Measurements from ENCODE around the gene ISM2. TPM values are rescaled to one million over a fixed set of nuclear protein-coding genes. Genes with fewer than 3 reads are reported as not detected.

The ISM2 gene
- total RNA-seq, 1 experiment from 2014 or later: not detected

DNA sequence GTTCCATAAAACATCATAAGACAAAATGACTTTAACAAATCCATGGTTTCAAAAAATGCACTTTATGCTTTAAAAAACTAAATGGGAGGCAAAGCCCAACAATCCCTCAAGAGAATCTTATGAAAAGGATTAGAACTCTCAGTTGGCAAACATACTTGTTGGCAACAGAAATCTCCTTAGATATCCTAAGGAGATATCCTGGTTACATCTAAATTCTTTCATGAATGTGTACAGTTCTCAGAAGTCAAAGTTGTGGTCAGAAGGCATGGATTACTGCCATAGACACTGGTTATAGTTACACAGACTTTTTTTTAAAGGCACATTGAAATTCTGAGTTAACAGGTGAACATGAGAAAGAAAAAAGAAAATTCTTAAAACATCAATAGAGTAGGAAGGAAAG is 17.5 kb upstream of the ISM2 start:
- intact Hi-C loops (cut with micrococcal nuclease): no loop called here
- ATAC-seq: no peak
- CTCF ChIA-PET: no interaction called here

DNA sequence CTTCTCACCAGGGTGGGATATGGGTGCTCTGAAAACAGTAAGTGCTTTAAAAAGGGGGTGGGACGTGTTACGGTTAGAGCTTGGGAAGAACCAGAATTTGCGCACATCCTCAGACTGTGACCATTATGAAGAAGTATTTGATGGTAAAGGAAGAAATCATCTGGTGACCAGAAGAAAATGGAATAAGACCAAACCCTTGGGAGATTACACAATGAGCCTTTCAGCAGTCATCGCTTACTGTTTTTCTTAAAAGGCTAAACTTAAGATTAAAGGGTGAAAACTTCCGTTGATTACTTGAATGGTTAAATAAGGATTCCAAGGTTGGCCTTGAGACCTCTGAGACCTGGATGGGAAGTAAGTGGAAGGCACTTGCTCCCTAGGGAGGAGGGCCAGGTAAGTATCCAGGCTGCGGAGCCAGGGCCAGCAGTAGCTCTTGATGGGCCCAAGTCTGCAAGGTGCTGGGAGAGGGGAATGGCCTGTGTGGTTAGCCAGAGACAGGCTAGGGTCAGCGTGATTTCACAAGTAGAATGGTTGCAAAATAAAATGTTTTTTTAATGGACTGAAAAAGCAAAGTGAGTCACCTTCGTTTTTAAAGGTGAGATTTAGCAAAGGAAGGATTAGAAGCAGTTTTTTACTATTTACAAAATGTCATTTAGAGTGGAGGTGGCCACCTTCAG is 13.0 kb upstream of the ISM2 start:
- H3K9ac ChIP-seq (ENCODE audit: low read length): no peak overlapping the region
- H3K9me2 ChIP-seq (ENCODE audit: insufficient read depth): no peaks in the 10 kb centered on the region
- DNase-seq (ENCODE audit: low read depth, low spot score): no peak
- H3K36me3 ChIP-seq (ENCODE audit: control insufficient read depth in 1 of 2, insufficient read depth in 2 of 2, low read length in 2 of 2): peaks cover 5 to 11% of the 10 kb centered on the region in 2 experiments; a peak in 3 of 4 replicates
- ChIA-PET CTCF (no interaction called here), RAD21 (ENCODE audit: low non-redundant PET in 1 of 2, low total read pairs in 2 of 2, uncharacterized antibody in 2 of 2, unreplicated experiment in 2 of 2) (no interaction called here), POLR2A (no interaction called here)
- H3K9me3 ChIP-seq (ENCODE audit: control insufficient read depth in 1 of 2, insufficient read depth in 1 of 2, low read depth in 1 of 2, low read length in 2 of 2): no peaks in the 10 kb centered on the region
- ATAC-seq: no peak
- intact Hi-C loops (cut with micrococcal nuclease): no loop called here
- BruUV-seq (replicated peaks): no TSS peak
- no peak overlapping the region for H3K4me2 ChIP-seq (ENCODE audit: low read length)
- no peak overlapping the region for H3K4me3 ChIP-seq (replicated peaks in 1 of 2; ENCODE audit: low read depth in 1 of 2, low read length in 2 of 2)
- no peaks in the 10 kb centered on the region for H4K20me1 ChIP-seq (ENCODE audit: insufficient read depth)
- no peaks in the 10 kb centered on the region for H3K79me2 ChIP-seq (ENCODE audit: insufficient read depth, low read length)
- no peaks in the 10 kb centered on the region for H3K4me1 ChIP-seq (ENCODE audit: control insufficient read depth in 1 of 2, insufficient read depth in 2 of 2, low read length in 2 of 2)
- H3K27me3 ChIP-seq (ENCODE audit: insufficient read depth, low read length): no peaks in the 10 kb centered on the region
- TF ChIP-seq SP1 (IDR thresholded peaks at IDR 0.05; ENCODE audit: low read depth) (no peak), ZFX (IDR thresholded peaks at IDR 0.05) (no peak), EZH2 (IDR thresholded peaks at IDR 0.05) (no peak), ZNF274 (IDR thresholded peaks at IDR 0.05; ENCODE audit: low read depth, low read length) (no peak), FOSL1 (IDR thresholded peaks at IDR 0.05; ENCODE audit: low read depth) (no peak), YY1 (IDR thresholded peaks at IDR 0.05; ENCODE audit: extremely low read depth, insufficient replicate concordance, low read depth, low read length) (no peak), ELF1 (IDR thresholded peaks at IDR 0.05; ENCODE audit: borderline replicate concordance, low read depth) (no peak), SIN3A (IDR thresholded peaks at IDR 0.05; ENCODE audit: low read depth) (no peak), EZH2phosphoT487 (IDR thresholded peaks at IDR 0.05; ENCODE audit: borderline replicate concordance) (no peak), POLR2AphosphoS5 (IDR thresholded peaks at IDR 0.05; ENCODE audit: low read depth, low read length) (no peak), POLR2A (IDR thresholded peaks at IDR 0.05; ENCODE audit: borderline replicate concordance, extremely low read depth, insufficient read depth, insufficient read length) (no peak)
- TF ChIP-seq, protein P1, sequence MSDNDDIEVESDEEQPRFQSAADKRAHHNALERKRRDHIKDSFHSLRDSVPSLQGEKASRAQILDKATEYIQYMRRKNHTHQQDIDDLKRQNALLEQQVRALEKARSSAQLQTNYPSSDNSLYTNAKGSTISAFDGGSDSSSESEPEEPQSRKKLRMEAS (IDR thresholded peaks at IDR 0.05): no peak
- TF ChIP-seq, protein P2, sequence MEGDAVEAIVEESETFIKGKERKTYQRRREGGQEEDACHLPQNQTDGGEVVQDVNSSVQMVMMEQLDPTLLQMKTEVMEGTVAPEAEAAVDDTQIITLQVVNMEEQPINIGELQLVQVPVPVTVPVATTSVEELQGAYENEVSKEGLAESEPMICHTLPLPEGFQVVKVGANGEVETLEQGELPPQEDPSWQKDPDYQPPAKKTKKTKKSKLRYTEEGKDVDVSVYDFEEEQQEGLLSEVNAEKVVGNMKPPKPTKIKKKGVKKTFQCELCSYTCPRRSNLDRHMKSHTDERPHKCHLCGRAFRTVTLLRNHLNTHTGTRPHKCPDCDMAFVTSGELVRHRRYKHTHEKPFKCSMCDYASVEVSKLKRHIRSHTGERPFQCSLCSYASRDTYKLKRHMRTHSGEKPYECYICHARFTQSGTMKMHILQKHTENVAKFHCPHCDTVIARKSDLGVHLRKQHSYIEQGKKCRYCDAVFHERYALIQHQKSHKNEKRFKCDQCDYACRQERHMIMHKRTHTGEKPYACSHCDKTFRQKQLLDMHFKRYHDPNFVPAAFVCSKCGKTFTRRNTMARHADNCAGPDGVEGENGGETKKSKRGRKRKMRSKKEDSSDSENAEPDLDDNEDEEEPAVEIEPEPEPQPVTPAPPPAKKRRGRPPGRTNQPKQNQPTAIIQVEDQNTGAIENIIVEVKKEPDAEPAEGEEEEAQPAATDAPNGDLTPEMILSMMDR (IDR thresholded peaks at IDR 0.05 in 2 of 3, conservative IDR thresholded peaks at IDR 0.05 in 1 of 3; ENCODE audit: borderline replicate concordance in 1 of 3, insufficient read depth in 1 of 3, low read depth in 2 of 3, low read length in 2 of 3): no peak
- TF ChIP-seq, protein P3, sequence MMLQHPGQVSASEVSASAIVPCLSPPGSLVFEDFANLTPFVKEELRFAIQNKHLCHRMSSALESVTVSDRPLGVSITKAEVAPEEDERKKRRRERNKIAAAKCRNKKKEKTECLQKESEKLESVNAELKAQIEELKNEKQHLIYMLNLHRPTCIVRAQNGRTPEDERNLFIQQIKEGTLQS (IDR thresholded peaks at IDR 0.05): no peak
- H2AFZ ChIP-seq (ENCODE audit: low read depth, low read length, poor library complexity, severe bottlenecking): no peak overlapping the region
- H3K27ac ChIP-seq (ENCODE audit: low read depth, low read length): no peak overlapping the region

More for the DNA sequence above, 17.5 kb upstream of the ISM2 start:
- POLR2A ChIA-PET: no interaction called here
- H3K36me3 ChIP-seq (ENCODE audit: control insufficient read depth in 1 of 2, insufficient read depth in 2 of 2, low read length in 2 of 2): peaks cover 8 to 11% of the 10 kb centered on the region in 2 experiments; a peak in 3 of 4 replicates
- RAD21 ChIA-PET (ENCODE audit: low non-redundant PET in 1 of 2, low total read pairs in 2 of 2, uncharacterized antibody in 2 of 2, unreplicated experiment in 2 of 2): no interaction called here
- no peaks in the 10 kb centered on the region for H3K9me3 ChIP-seq (ENCODE audit: control insufficient read depth in 1 of 2, insufficient read depth in 1 of 2, low read depth in 1 of 2, low read length in 2 of 2)
- no peak overlapping the region for H3K4me3 ChIP-seq (replicated peaks in 1 of 2; ENCODE audit: low read depth in 1 of 2, low read length in 2 of 2)
- no peak overlapping the region for H3K4me2 ChIP-seq (ENCODE audit: low read length)
- H3K79me2 ChIP-seq (ENCODE audit: insufficient read depth, low read length): no peaks in the 10 kb centered on the region
- DNase-seq (ENCODE audit: low read depth, low spot score): no peak
- no peak overlapping the region for H3K9ac ChIP-seq (ENCODE audit: low read length)
- no peaks in the 10 kb centered on the region for H3K9me2 ChIP-seq (ENCODE audit: insufficient read depth)
- no peaks in the 10 kb centered on the region for H4K20me1 ChIP-seq (ENCODE audit: insufficient read depth)
- TF ChIP-seq ELF1 (IDR thresholded peaks at IDR 0.05; ENCODE audit: borderline replicate concordance, low read depth) (no peak), POLR2AphosphoS5 (IDR thresholded peaks at IDR 0.05; ENCODE audit: low read depth, low read length) (no peak), RAD21 (IDR thresholded peaks at IDR 0.05; ENCODE audit: low read depth) (no peak), EZH2phosphoT487 (IDR thresholded peaks at IDR 0.05; ENCODE audit: borderline replicate concordance) (no peak), CBX3 (IDR thresholded peaks at IDR 0.05; ENCODE audit: low read depth) (no peak), POLR2A (IDR thresholded peaks at IDR 0.05; ENCODE audit: borderline replicate concordance, extremely low read depth, insufficient read depth, insufficient read length) (no peak), EZH2 (IDR thresholded peaks at IDR 0.05) (no peak), ZFX (IDR thresholded peaks at IDR 0.05) (no peak)
- H3K27me3 ChIP-seq (ENCODE audit: insufficient read depth, low read length): no peaks in the 10 kb centered on the region
- no TSS peak for BruUV-seq (replicated peaks)
- no peak overlapping the region for H2AFZ ChIP-seq (ENCODE audit: low read depth, low read length, poor library complexity, severe bottlenecking)
- H3K4me1 ChIP-seq (ENCODE audit: control insufficient read depth in 1 of 2, insufficient read depth in 2 of 2, low read length in 2 of 2): no peaks in the 10 kb centered on the region
- H3K27ac ChIP-seq (ENCODE audit: low read depth, low read length): no peak overlapping the region

All from HCT116 (cell line).